Gastroesophageal sphincter (tissue), 3 donors: ENCODE data around the gene YKT6.

ENCODE experiments used
- POLR2A ChIP-seq, 2 donors: fragments of 450-650 bp; IDR thresholded peaks; one replicate each; pipeline ENCODE4 v1.6.1; 2017; ENCODE audit warnings: antibody characterized with exemption in 2 of 2, mild to moderate bottlenecking in 2 of 2, moderate library complexity in 1 of 2
- POLR2AphosphoS5 ChIP-seq: sonication (generic); formaldehyde crosslinking; IDR thresholded peaks from one replicate; pipeline ENCODE4 v1.6.1; 2017; ENCODE audit warnings: antibody characterized with exemption
- TF ChIP-seq, protein P1 (sequence below), 4 experiments: fragments of 200-600 bp in 2 of 4; fragments of 450-650 bp in 2 of 4; sonication (generic) in 1 of 4; IDR thresholded peaks; one replicate each; pipeline ENCODE4 v1.5.1; 2017 to 2019; ENCODE audit warnings: antibody characterized with exemption in 4 of 4, mild to moderate bottlenecking in 2 of 4, moderate library complexity in 2 of 4

DNA sequence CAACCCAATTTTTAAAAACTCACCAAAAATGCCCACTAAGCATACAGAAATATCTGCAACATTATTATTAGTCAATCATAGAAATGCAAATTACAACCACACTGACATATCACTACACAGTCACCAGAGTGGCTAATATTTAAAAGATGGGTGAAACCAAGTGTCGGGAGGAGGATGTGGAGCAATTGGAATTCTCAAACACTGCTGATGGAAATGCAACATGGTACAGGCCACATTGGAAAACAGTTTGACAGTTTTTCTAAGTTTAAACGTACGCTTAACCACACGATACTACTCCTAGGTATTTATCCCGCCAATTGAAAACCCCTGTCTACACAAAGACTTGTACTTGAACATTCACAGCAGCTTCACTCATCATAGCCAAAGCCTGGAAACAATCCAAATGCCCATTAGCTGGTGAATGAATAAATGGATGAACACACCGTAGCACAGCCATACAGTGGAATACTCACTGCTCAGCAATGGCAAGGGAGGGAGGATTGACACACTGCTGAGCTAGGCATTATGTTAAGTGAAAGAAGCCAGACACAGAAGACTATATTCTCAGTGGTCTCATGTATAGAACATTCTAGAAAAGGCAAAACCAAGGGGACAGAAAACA is 27.9 kb upstream of the YKT6 start:
- TF ChIP-seq, protein P1, sequence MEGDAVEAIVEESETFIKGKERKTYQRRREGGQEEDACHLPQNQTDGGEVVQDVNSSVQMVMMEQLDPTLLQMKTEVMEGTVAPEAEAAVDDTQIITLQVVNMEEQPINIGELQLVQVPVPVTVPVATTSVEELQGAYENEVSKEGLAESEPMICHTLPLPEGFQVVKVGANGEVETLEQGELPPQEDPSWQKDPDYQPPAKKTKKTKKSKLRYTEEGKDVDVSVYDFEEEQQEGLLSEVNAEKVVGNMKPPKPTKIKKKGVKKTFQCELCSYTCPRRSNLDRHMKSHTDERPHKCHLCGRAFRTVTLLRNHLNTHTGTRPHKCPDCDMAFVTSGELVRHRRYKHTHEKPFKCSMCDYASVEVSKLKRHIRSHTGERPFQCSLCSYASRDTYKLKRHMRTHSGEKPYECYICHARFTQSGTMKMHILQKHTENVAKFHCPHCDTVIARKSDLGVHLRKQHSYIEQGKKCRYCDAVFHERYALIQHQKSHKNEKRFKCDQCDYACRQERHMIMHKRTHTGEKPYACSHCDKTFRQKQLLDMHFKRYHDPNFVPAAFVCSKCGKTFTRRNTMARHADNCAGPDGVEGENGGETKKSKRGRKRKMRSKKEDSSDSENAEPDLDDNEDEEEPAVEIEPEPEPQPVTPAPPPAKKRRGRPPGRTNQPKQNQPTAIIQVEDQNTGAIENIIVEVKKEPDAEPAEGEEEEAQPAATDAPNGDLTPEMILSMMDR (IDR thresholded peaks at IDR 0.05): no peak
- TF ChIP-seq POLR2A (IDR thresholded peaks at IDR 0.05) (no peak), POLR2AphosphoS5 (no peak)
